HS-5 (cell line): ENCODE measurements around the gene JUNB.
"Not testable (repeated sequence)": the region's sequence is repeated elsewhere in the genome, so short reads cannot be mapped to it uniquely, and the experiment has no call there.

Experiments
- DNase-seq: peaks from one replicate; pipeline ENCODE4 v3.0.0-alpha.2; 2012; ENCODE audit warnings: low read depth

Gene JUNB

GRCh38 chr19:12804051-12804450 is 12.8 kb downstream of the JUNB start:
- no peak for DNase-seq

- DNase-seq: no peak
Observed at GRCh38 chr19:12806242-12807081, 15.2 kb downstream of the JUNB start, which contains the start of gene RNASEH2A. RNASEH2A (plus strand) TSS chr19:12806584; CDS start chr19:12806674, 90 bp downstream.

- DNase-seq: no peak
Observed at GRCh38 chr19:12815088-12815487, 23.8 kb downstream of the JUNB start.

- not testable (repeated sequence) for DNase-seq
Observed at GRCh38 chr19:12817188-12817587, 25.9 kb downstream of the JUNB start.

GRCh38 chr19:12817810-12818209 is 26.5 kb downstream of the JUNB start:
- DNase-seq: not testable (repeated sequence)

- no peak for DNase-seq
Observed at GRCh38 chr19:12821761-12822160, 30.5 kb downstream of the JUNB start.

- DNase-seq: no peak
Observed at GRCh38 chr19:12825254-12826131, 34.2 kb downstream of the JUNB start.

- DNase-seq: no peak
Observed at GRCh38 chr19:12828494-12828893, 37.2 kb downstream of the JUNB start.

GRCh38 chr19:12833418-12833737 is 42.1 kb downstream of the JUNB start:
- no peak for DNase-seq

- DNase-seq: no peak
Observed at GRCh38 chr19:12833738-12834565, 42.7 kb downstream of the JUNB start.

- DNase-seq: no peak
Observed at GRCh38 chr19:12834566-12834943, 43.3 kb downstream of the JUNB start, which contains the start of gene RTBDN. RTBDN (minus strand) TSS chr19:12834579; CDS start chr19:12829979, 4,600 bp downstream.

- DNase-seq: no peak
Observed at GRCh38 chr19:12834976-12835757, 43.9 kb downstream of the JUNB start.

GRCh38 chr19:12836529-12836863 is 45.2 kb downstream of the JUNB start:
- no peak for DNase-seq

- DNase-seq: no peak
Observed at GRCh38 chr19:12837225-12837624, 45.9 kb downstream of the JUNB start.

- no peak for DNase-seq
Observed at GRCh38 chr19:12838182-12838885, 47.0 kb downstream of the JUNB start, which contains the start of gene MAST1. MAST1 (plus strand) TSS chr19:12838515; CDS start chr19:12838573, 58 bp downstream.

- no peak for DNase-seq
Observed at GRCh38 chr19:12838886-12839756, 47.8 kb downstream of the JUNB start.

- no peak for DNase-seq
Observed at GRCh38 chr19:12840091-12841079, 49.1 kb downstream of the JUNB start.

GRCh38 chr19:12841094-12841493 is 49.8 kb downstream of the JUNB start:
- DNase-seq: no peak
